GM21825 (cell line): ENCODE results near the gene STAC.

ENCODE experiments used
- ATAC-seq: cut with Tn5 transposase; IDR thresholded peaks from one replicate; pipeline ENCODE4 v1.9.1; 2021; ENCODE audit warnings: mild to moderate bottlenecking, moderate library complexity; ENCODE audit not compliant: unreplicated experiment

The STAC gene, protein sequence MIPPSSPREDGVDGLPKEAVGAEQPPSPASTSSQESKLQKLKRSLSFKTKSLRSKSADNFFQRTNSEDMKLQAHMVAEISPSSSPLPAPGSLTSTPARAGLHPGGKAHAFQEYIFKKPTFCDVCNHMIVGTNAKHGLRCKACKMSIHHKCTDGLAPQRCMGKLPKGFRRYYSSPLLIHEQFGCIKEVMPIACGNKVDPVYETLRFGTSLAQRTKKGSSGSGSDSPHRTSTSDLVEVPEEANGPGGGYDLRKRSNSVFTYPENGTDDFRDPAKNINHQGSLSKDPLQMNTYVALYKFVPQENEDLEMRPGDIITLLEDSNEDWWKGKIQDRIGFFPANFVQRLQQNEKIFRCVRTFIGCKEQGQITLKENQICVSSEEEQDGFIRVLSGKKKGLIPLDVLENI

DNA sequence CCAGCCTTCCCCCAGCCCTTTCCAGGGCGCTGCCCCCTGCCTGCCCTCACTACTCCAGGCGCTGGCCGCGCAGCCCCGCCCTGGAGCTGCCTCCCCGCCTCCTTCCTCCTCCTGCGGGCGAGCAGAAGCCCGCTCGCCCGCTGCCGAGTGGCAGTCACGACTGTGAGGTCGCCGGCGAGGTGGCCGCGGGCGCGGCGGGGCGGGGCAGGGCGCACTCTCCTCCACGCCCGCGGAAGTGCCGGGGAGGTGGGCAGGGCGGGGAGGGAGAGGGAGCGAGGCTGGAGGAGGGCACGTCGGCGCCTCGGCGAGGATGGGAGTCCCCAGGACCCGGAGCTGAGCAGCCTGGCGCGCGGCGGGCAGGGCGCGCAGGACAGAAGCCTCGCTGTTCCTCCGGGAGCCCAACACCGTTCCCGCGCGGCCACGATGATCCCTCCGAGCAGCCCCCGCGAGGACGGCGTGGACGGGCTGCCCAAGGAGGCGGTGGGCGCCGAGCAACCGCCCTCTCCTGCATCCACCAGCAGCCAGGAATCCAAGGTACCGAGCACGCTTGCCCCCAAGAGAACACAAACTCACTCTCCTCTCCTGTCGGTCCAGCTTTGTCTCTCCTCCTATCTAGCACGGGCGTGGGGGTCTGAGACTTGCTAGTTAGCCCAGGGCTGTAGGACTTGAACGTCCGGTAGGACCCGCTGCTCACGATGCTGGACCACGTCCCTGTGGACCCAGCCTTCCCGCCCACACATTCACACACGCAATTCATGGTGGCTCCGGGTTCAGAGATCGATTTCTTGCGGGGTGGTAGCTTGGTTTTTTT lies at the start of gene STAC:
Gene STAC, plus strand, starts transcription at position 284 of the 811 bp plus-strand sequence. Its CDS starts 140 bp downstream, at position 424.
- no peak for ATAC-seq

- no peak for ATAC-seq
Measured at GRCh38 chr3:36332139-36332538, 48.2 kb upstream of the STAC start.

GRCh38 chr3:36362216-36362615 lies 18.1 kb upstream of the STAC start:
- ATAC-seq, result no peak

DNA sequence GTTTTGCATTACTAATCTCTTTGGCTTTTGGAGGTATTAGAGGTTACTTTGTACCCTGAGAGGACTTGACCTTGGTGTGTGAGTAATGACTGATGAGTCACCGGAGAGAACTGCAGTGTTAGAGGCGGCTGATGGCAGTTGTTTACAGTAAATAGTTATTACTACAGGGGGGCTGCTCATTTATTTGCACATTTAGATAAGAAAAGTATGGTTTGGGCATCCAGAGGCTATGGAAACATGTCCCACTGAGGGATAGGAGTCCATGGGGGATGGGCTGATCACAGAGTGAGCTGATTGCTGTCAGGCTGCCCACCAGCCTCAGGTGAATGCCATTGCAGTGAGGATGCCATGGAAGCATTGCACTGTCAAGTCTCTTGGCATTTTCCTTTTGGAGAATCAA lies 17.3 kb upstream of the STAC start:
- ATAC-seq, result no peak

DNA sequence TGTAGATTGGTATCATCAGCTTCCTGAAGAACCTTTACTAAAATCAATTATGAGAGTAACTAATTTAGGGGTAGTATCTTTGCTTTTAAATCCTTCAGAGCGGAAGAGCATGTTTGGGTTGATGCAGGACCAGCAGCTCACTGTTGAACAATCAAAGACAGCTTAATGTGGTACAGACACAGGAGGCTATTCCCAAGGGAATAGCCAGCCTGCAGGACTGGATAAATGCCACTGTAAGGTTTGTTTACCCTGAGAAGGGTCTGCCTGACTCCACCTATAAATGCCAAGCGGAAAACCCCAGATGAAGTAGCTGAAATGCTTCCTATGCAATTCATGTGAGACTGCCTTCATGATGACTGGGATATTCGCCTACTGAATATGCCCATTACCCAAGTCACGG lies 16.0 kb upstream of the STAC start:
- no peak for ATAC-seq

- no peak for ATAC-seq
Measured at GRCh38 chr3:36365829-36366228, 14.5 kb upstream of the STAC start.

- ATAC-seq, result no peak
Measured at GRCh38 chr3:36366308-36366707, 14.0 kb upstream of the STAC start.

GRCh38 chr3:36367912-36368573 lies 12.3 kb upstream of the STAC start:
- ATAC-seq, result no peak

GRCh38 chr3:36372534-36372935 lies 7.8 kb upstream of the STAC start:
- ATAC-seq, result no peak

DNA sequence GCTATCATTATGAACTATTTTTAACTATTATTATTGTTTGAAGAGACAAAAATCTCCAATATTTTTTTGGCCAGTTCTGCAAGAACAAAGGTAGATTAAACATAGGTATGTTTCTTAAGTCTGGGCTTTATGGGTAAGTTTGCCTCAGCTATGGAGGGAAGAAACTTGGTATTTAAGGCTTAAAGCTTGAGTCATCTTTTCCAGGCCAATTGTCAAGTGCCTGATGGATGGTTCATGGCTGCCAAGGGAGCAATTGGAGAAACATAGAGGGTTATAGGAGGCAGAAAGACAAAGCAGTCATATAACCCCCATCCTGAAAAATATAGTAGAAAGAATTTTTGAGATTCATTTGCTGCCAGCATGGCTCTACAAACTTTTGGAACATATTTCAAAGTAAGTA lies 7.2 kb upstream of the STAC start:
- no peak for ATAC-seq

DNA sequence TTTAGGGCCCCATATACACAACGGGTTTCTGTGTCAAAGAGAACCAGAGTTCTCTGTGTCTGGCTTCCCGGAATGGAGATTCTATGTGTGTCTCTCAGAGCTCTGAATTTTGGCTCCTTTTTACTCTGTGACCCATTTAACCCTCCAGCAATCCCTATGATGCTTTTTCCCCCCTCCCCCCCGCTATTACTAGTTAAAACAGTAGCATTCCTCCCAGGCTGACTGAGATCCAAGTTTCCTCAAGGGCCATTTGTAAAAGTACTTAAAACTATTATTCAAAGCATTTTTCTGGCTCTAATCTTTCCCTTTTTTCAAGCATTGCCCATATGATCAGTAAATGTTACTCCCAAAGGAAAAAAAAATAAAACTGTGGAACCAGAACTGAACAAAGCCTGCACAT lies 6.6 kb upstream of the STAC start:
- no peak for ATAC-seq

- ATAC-seq, result no peak
Measured at GRCh38 chr3:36379872-36380220, 458 bp upstream of the STAC start.

DNA sequence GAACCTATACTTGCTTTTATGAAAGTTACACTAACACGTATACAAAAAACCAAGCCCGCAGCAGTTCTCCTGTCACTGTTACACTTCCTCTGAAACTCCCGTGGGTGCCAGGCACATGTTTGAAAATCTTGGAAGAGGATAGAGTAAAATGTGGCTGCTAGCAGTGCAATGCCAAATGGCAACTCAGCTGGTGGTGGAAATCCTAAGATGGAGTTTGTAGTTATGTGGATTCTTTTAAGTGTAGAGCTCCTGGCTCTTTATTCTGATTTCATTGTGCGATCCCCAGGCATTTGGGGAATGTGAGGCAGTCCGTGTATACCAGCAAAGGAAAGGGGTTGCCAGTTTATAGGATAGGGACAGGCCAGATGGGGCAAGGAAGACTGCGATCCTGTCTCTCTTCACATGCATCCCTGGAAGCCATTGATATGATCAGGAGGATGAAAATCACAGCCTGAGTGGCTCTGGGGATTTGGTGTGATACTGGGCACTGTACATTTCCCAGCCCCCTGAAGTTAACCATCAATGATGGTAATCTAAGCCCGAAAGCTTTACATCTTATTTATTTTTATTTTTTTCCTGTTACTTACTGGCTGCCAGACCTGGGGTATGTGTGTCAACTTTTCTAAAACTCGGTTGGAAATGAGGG lies 1.1 kb downstream of the STAC start:
- no peak for ATAC-seq

DNA sequence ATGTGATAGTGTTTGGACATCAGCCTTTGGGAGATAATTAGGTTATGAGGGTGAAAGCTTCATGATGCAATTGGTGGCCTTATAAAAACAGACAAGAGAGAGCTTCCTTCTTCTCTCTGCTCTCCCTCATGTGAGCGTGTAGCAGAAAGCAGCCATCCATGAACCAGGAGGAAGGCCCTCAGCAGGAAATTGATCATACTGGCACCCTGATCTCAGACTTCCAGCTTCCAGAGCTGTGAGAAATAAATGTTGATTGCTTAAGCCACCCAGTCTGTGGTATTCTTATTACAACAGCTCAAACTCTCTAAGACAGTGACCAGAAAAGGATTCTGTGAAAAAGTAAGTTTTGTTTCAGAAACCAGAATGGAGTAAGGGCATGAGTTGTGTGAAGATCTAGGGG lies 13.3 kb downstream of the STAC start:
- no peak for ATAC-seq

DNA sequence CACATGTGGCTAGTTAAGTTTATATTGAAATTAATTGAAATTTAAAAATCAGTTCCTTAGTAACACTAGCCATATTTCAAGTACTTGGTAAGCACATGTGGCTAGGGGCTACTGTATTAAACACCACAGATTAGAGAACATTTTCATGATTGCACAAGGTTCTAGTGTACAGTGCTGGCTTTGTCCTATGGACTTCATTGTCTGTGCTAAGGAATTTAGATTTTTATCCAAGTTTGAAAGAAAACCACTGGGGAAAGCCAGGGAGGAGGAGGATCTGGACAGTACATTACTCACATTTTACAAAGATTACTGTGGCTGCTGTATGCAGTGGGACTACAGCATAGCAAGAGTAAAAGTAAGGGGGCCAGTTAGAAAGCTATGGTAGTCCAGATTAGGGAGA lies 13.9 kb downstream of the STAC start:
- ATAC-seq, result no peak

DNA sequence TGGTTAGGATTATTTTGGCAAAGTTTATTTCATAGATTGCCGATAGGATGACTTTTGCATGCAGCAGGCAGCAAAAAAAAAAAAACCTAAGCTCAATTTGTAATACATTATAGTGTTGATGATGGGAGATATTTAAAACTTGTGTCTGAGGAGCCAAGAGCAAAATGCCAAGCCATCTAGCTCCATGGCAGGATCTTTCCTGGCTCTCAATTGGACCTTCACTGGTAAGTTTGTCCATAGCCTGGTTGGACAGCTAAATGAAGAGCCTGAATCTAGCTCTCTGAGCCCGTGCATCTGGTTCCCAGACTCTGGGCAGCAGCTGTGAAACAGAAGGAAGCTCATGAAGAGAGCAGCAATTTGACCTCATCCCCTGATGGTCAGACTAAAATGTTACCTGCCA lies 17.5 kb downstream of the STAC start:
- no peak for ATAC-seq

- no peak for ATAC-seq
Measured at GRCh38 chr3:36399933-36400332, 19.6 kb downstream of the STAC start.

DNA sequence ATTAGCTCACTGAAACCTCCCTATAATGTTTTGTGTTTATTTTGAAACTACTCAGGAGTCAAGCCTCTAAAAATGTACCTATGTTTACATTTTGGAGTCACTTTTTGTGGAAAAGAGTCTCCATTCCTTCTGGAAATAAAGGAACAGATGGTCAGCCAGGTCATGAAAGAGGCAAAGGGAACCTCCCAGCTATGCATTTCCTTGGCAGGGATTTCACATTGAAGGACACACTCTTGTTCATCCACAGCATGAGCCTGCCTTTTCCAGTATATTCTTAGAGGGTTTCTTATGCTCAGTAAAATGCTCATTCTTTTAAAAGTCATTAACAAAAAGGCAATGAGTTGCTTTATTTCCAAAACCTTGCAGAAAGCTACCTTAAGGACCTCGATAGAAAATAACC lies 20.8 kb downstream of the STAC start:
- ATAC-seq, result no peak

DNA sequence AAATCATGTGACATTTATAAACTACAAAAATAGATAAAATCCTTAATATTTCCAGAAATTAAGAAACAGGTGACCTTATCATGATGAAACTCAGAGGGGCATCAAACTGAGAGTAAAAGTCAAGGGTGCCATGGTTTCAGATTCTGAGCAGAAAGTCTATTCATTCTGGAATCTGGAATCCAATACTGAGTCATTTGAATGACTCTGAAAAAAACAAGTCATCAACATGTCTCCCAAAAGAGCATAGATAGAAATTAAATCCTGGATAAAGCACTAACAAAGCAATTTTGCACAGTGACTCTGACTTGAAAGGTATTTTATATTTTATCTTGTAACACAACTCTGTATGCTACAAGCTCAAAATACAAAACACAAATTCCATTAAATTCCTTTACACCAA lies 23.4 kb downstream of the STAC start:
- no peak for ATAC-seq

GRCh38 chr3:36405190-36405589 lies 24.9 kb downstream of the STAC start:
- no peak for ATAC-seq

DNA sequence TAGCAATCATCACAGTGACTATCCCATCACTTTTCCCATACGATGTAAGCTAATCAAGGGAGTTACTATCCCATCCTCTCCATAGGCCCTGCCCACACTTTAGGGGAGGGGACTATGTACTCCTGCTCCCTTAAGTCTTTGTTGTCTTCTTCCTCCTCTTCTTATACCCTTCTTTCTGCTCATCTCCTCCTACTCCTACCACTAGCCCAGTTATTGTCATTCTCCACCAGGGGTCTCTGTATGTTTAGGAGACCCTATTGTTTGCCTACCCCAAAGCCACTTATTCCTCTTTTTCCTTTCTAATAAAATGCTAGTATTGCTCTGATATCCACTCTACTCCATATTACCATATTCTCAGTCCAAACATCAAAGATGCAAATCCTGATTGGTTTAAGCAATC lies 27.8 kb downstream of the STAC start:
- no peak for ATAC-seq
